MM.1S (cell line): ENCODE data around the gene NEDD4L.

ENCODE experiments used
- DNase-seq: peaks from one replicate; pipeline ENCODE4 v3.0.0-alpha.2; 2015
- H2AFZ ChIP-seq: fragments of 300-600 bp; sonication (generic); 2 replicates; pipeline ENCODE4 v1.6.0; 2016; ENCODE audit warnings: antibody characterized with exemption, low read length
- H3F3A ChIP-seq: fragments of 300-600 bp; sonication (generic); 2 replicates; pipeline ENCODE4 v1.6.1; 2016; ENCODE audit warnings: mild to moderate bottlenecking, antibody characterized with exemption, low read length, moderate library complexity, mixed read lengths; ENCODE audit not compliant: insufficient read depth
- H3K27ac ChIP-seq: fragments of 300-600 bp; sonication (generic); 2 replicates; pipeline ENCODE4 v1.5.1; 2016; ENCODE audit warnings: mild to moderate bottlenecking, low read length
- H3K27me3 ChIP-seq: fragments of 300-600 bp; sonication (generic); replicated peaks from 2 replicates; pipeline ENCODE4 v1.6.0; 2016; ENCODE audit warnings: low read length; ENCODE audit not compliant: insufficient read depth
- H3K36me3 ChIP-seq: fragments of 300-600 bp; sonication (generic); replicated peaks from 2 replicates; pipeline ENCODE4 v1.6.1; 2016; ENCODE audit warnings: mild to moderate bottlenecking, low read length, mixed read lengths; ENCODE audit not compliant: insufficient read depth
- H3K4me1 ChIP-seq: fragments of 300-600 bp; sonication (generic); 2 replicates; pipeline ENCODE4 v1.6.1; 2016; ENCODE audit warnings: low read length, mixed read lengths
- H3K4me2 ChIP-seq: fragments of 300-600 bp; sonication (generic); 2 replicates; pipeline ENCODE4 v1.6.0; 2016; ENCODE audit warnings: low read depth, low read length
- H3K4me3 ChIP-seq: fragments of 300-600 bp; sonication (generic); 2 replicates; pipeline ENCODE4 v1.5.1; 2016; ENCODE audit warnings: low read length, mixed read lengths
- H3K79me2 ChIP-seq: fragments of 300-600 bp; sonication (generic); 2 replicates; pipeline ENCODE4 v1.6.1; 2016; ENCODE audit warnings: mixed run types, low read length, mixed read lengths
- H3K9ac ChIP-seq: fragments of 300-600 bp; sonication (generic); 2 replicates; pipeline ENCODE4 v1.6.1; 2016; ENCODE audit warnings: low read length, mixed read lengths
- H3K9me2 ChIP-seq: fragments of 300-600 bp; sonication (generic); replicated peaks from 2 replicates; pipeline ENCODE4 v1.6.1; 2016; ENCODE audit warnings: mild to moderate bottlenecking, low read length, mixed read lengths; ENCODE audit not compliant: insufficient read depth
- H3K9me3 ChIP-seq: fragments of 300-600 bp; sonication (generic); replicated peaks from 2 replicates; pipeline ENCODE4 v1.6.1; 2016; ENCODE audit warnings: mild to moderate bottlenecking, low read length, mixed read lengths; ENCODE audit not compliant: insufficient read depth
- H4K20me1 ChIP-seq: fragments of 300-600 bp; sonication (generic); 2 replicates; pipeline ENCODE4 v1.6.1; 2016; ENCODE audit warnings: mild to moderate bottlenecking, low read length, moderate library complexity, mixed read lengths; ENCODE audit not compliant: insufficient read depth
- EZH2 ChIP-seq: fragments of 300-600 bp; sonication (generic); optimal IDR thresholded peaks from 2 replicates; pipeline ENCODE3; 2017; ENCODE audit warnings: low read depth, mild to moderate bottlenecking, antibody characterized with exemption, low read length, mixed read lengths
- EZH2phosphoT487 ChIP-seq: fragments of 300-600 bp; sonication (generic); IDR thresholded peaks from 2 replicates; pipeline ENCODE4 v1.6.1; 2018; ENCODE audit warnings: antibody characterized with exemption, low read length
- TF ChIP-seq, protein P1 (sequence below): fragments of 300-600 bp; sonication (generic); IDR thresholded peaks from 2 replicates; pipeline ENCODE4 v1.5.1; 2016; ENCODE audit warnings: antibody characterized with exemption, low read length, mixed read lengths

NEDD4L gene

DNA sequence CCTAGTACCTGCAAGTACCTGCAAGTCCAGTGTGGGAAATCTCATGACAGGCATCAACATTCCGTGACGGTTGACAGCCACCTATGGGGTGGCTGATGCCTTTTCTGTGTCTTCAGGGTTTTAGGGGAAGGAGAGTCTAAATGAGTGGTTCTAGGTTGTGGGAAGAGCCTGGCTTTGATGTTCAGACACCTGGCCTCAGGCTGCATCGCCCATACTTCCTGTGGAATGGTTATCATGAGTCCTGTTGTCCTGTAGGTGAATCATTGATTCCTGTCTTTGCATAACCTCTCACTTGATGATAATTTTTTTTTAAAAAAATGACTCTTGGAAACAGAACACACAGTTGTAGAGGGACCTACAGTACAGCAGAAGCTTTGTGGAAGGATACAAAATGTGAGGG is 108.9 kb downstream of the NEDD4L start:
- H2AFZ ChIP-seq: no peak overlapping the region
- TF ChIP-seq, protein P1, sequence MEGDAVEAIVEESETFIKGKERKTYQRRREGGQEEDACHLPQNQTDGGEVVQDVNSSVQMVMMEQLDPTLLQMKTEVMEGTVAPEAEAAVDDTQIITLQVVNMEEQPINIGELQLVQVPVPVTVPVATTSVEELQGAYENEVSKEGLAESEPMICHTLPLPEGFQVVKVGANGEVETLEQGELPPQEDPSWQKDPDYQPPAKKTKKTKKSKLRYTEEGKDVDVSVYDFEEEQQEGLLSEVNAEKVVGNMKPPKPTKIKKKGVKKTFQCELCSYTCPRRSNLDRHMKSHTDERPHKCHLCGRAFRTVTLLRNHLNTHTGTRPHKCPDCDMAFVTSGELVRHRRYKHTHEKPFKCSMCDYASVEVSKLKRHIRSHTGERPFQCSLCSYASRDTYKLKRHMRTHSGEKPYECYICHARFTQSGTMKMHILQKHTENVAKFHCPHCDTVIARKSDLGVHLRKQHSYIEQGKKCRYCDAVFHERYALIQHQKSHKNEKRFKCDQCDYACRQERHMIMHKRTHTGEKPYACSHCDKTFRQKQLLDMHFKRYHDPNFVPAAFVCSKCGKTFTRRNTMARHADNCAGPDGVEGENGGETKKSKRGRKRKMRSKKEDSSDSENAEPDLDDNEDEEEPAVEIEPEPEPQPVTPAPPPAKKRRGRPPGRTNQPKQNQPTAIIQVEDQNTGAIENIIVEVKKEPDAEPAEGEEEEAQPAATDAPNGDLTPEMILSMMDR: no peak
- TF ChIP-seq EZH2phosphoT487: no peak
- no peak for TF ChIP-seq EZH2
- no peaks in the 10 kb centered on the region for H3K27me3 ChIP-seq
- H3K9ac ChIP-seq: no peak overlapping the region
- H3K4me2 ChIP-seq: no peak overlapping the region
- no peak overlapping the region for H3K27ac ChIP-seq
- no peaks in the 10 kb centered on the region for H3K36me3 ChIP-seq
- DNase-seq: no peak
- no peaks in the 10 kb centered on the region for H4K20me1 ChIP-seq
- H3K9me2 ChIP-seq: no peaks in the 10 kb centered on the region
- H3F3A ChIP-seq: no peaks in the 10 kb centered on the region
- no peaks in the 10 kb centered on the region for H3K9me3 ChIP-seq
- no peak overlapping the region for H3K4me3 ChIP-seq
- H3K79me2 ChIP-seq: no peaks in the 10 kb centered on the region
- no peaks in the 10 kb centered on the region for H3K4me1 ChIP-seq

DNA sequence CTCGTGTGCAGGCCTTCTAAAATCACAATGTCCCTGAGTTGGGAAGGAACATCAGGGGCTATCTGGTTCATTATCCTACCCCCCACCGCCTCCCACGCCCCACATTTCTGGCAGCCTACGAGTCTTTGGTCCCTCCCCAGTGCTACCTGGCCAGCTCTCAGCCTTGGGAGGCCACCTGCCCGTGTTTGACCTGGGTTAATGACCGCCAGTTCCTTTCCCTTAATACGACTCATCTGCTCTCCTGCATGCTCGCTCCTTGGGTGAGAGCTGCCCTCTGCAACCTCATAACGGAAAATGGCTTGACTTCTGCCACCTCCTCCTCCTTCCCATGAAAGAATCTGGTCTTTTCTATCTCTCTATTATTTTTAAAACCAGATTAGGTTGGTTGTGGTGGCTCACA is 112.5 kb downstream of the NEDD4L start:
- Histone ChIP-seq H3K27me3 (no peaks in the 10 kb centered on the region), H3F3A (no peaks in the 10 kb centered on the region), H3K36me3 (no peaks in the 10 kb centered on the region), H3K4me3 (no peak overlapping the region), H4K20me1 (no peaks in the 10 kb centered on the region), H3K4me1 (no peaks in the 10 kb centered on the region), H3K4me2 (no peak overlapping the region), H3K27ac (no peak overlapping the region), H3K9ac (no peak overlapping the region), H3K9me2 (no peaks in the 10 kb centered on the region), H2AFZ (no peak overlapping the region), H3K79me2 (no peaks in the 10 kb centered on the region), H3K9me3 (no peaks in the 10 kb centered on the region)
- TF ChIP-seq EZH2phosphoT487 (no peak), EZH2 (no peak)
- TF ChIP-seq, protein P1: no peak
- no peak for DNase-seq

DNA sequence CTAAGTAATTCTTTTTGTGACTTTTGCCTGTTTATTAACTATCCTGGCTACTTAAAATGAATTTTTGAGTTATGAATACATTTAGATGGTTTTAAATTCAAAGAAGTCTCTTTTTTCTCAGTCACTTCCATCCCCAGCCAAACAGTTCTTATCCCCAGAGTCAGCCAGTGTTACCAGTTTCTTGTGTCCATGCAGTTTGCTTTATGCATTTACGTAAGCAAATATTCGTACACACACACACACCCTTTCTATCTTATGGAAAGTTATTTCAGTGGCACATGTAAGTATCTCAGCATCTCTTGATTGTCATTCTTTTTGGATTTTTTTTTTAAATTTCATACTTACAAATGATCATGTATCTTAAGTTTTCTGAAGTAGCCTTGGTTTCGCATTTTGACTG is 113.2 kb downstream of the NEDD4L start:
- H3K4me2 ChIP-seq: no peak overlapping the region
- H3F3A ChIP-seq: no peaks in the 10 kb centered on the region
- no peaks in the 10 kb centered on the region for H4K20me1 ChIP-seq
- H2AFZ ChIP-seq: no peak overlapping the region
- H3K4me3 ChIP-seq: no peak overlapping the region
- no peak overlapping the region for H3K9ac ChIP-seq
- no peaks in the 10 kb centered on the region for H3K9me2 ChIP-seq
- H3K36me3 ChIP-seq: no peaks in the 10 kb centered on the region
- H3K79me2 ChIP-seq: no peaks in the 10 kb centered on the region
- no peaks in the 10 kb centered on the region for H3K9me3 ChIP-seq
- no peaks in the 10 kb centered on the region for H3K4me1 ChIP-seq
- no peak overlapping the region for H3K27ac ChIP-seq
- no peak for DNase-seq
- TF ChIP-seq EZH2 (no peak), EZH2phosphoT487 (no peak)
- TF ChIP-seq, protein P1: no peak
- no peaks in the 10 kb centered on the region for H3K27me3 ChIP-seq

DNA sequence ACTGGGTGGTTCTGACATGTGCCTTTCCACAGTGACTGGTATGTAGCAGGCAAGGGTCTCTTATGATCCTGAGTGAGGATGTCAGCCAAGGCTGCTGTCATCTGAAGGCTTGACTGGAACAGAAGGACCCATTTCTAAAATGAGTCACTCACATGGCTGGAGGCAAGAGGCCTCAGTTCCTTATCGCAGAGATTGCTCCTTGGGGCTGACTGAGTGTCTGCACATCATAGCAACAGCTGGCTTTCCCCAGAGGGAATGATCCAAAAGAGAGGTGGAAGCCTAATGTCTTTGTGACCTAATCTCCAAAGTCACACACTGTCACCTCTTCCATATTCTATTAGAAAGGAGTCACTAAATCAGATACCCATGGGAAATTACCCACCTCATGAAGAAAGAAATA is 114.0 kb downstream of the NEDD4L start:
- H3F3A ChIP-seq: no peaks in the 10 kb centered on the region
- H3K4me1 ChIP-seq: no peaks in the 10 kb centered on the region
- TF ChIP-seq EZH2 (no peak), EZH2phosphoT487 (no peak)
- TF ChIP-seq, protein P1: no peak
- no peak overlapping the region for H3K9ac ChIP-seq
- no peak overlapping the region for H2AFZ ChIP-seq
- no peaks in the 10 kb centered on the region for H4K20me1 ChIP-seq
- H3K9me2 ChIP-seq: no peaks in the 10 kb centered on the region
- no peaks in the 10 kb centered on the region for H3K27me3 ChIP-seq
- no peak for DNase-seq
- no peak overlapping the region for H3K4me3 ChIP-seq
- no peaks in the 10 kb centered on the region for H3K79me2 ChIP-seq
- H3K27ac ChIP-seq: no peak overlapping the region
- H3K36me3 ChIP-seq: no peaks in the 10 kb centered on the region
- no peaks in the 10 kb centered on the region for H3K9me3 ChIP-seq
- H3K4me2 ChIP-seq: no peak overlapping the region
